ENCODE data around the gene HSDL1.

The HSDL1 gene

DNA sequence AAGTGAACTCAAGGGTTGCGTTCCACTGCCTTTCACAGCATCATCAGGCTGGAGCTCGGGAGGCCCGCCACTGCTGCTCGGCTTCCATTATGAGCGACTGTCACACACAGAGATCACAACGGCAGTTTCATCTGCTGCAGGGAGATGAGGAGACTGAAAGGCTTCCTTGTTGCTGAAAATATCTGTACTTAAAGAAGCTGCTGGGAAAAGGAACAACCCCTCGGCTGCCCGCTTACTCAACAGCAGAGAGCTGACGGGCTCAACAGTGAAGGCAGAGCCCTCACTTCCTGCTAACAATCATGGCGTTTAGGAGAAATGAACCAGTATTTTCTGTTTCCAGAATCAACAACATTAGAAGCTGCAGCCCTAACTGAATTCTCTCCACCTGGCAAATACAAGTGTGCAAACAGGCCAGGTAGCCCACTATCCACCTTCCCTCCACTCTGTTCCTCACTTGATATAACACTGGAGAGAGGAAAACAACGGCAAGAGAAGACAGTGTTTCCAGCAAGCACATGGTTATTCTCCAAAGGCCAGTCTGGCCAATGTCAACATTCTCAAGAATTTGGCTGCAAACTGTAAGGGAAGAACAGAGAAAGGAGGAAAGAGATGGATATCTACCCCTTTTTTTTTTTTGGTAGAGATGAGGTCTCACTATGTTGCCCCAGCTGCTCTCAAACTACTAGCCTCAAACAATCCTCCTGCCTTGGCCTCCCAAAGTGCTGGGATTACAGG lies 62.0 kb downstream of the HSDL1 start:
- no peak for TF ChIP-seq EZH2phosphoT487 (IDR thresholded peaks at IDR 0.05; ENCODE audit: low read depth)
- TF ChIP-seq, protein P1, sequence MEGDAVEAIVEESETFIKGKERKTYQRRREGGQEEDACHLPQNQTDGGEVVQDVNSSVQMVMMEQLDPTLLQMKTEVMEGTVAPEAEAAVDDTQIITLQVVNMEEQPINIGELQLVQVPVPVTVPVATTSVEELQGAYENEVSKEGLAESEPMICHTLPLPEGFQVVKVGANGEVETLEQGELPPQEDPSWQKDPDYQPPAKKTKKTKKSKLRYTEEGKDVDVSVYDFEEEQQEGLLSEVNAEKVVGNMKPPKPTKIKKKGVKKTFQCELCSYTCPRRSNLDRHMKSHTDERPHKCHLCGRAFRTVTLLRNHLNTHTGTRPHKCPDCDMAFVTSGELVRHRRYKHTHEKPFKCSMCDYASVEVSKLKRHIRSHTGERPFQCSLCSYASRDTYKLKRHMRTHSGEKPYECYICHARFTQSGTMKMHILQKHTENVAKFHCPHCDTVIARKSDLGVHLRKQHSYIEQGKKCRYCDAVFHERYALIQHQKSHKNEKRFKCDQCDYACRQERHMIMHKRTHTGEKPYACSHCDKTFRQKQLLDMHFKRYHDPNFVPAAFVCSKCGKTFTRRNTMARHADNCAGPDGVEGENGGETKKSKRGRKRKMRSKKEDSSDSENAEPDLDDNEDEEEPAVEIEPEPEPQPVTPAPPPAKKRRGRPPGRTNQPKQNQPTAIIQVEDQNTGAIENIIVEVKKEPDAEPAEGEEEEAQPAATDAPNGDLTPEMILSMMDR (IDR thresholded peaks at IDR 0.05; ENCODE audit: low read depth, low read length), result no peak
- H3K9ac ChIP-seq (ENCODE audit: low read length), result no peak overlapping the region
- peaks cover 51% of the 10 kb centered on the region for H3K36me3 ChIP-seq (replicated peaks; ENCODE audit: low read depth, low read length)
- H3K4me2 ChIP-seq (ENCODE audit: low read length), result no peak overlapping the region
- peaks cover 67% of the 10 kb centered on the region for H4K20me1 ChIP-seq (ENCODE audit: insufficient read depth, low read length)
- no peaks in the 10 kb centered on the region for H3K79me2 ChIP-seq (ENCODE audit: low read length)
- no peak overlapping the region for H2AFZ ChIP-seq (ENCODE audit: low read depth, low read length)
- H3K9me3 ChIP-seq (ENCODE audit: insufficient read depth, low read length), result no peaks in the 10 kb centered on the region
- peaks cover 12% of the 10 kb centered on the region for H3K27me3 ChIP-seq (ENCODE audit: low read depth, low read length)
- H3K27ac ChIP-seq (ENCODE audit: low read length), result no peak overlapping the region
- no peak overlapping the region for H3K4me3 ChIP-seq (ENCODE audit: low read length)
- peaks cover 31% of the 10 kb centered on the region for H3K4me1 ChIP-seq (ENCODE audit: low read length)

DNA sequence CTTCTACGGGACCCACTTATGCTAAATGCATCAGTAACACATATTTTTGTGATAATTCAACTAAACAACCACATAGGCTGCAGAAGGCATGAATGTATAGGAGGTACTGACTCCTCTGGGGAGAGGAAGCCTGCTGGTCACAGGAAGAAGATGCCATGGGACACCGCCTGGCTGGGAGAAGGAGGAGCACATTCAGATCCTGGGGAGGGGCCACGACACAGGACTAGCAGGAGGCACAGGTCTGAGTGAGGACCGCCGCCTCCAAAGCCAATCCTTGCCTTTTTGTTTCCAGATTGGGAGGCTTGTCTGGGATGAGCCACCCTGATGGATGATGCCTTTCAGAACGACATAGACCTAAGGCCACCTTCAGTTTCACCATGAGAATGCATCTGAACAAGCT lies 62.9 kb downstream of the HSDL1 start:
- peaks cover 22% of the 10 kb centered on the region for H3K4me1 ChIP-seq (ENCODE audit: low read length)
- TF ChIP-seq, protein P1 (IDR thresholded peaks at IDR 0.05; ENCODE audit: low read depth, low read length), result no peak
- no peak for TF ChIP-seq EZH2phosphoT487 (IDR thresholded peaks at IDR 0.05; ENCODE audit: low read depth)

DNA sequence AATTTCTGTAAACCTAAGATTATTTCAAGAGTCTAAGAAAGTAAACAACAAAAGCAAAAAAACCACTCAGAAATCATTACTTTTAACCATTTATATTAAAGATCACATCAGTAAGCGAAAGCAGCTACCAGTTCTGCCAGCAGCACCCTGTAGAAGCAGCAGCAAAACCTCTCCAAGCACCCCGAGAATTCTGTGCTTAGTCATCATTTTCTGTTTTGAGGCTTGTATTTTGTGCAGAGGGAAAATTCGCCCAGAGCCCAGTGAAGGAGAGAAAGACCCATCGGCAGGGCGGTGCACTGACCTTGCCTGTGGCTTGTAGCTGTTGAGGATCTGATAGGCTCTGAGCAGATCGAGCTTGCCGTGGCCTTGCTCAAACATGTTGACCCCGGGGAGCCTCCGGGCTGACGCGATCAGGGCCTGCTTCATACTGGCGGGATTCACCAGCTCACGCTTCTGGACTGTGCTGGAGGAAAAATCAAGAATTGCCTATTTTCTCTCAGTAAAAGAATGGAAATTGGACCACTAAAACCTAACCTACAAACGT lies 63.5 kb downstream of the HSDL1 start:
- Histone ChIP-seq H3K36me3 (replicated peaks; ENCODE audit: low read depth, low read length) (peaks cover 39% of the 10 kb centered on the region), H4K20me1 (ENCODE audit: insufficient read depth, low read length) (peaks cover 56% of the 10 kb centered on the region), H3K4me1 (ENCODE audit: low read length) (peaks cover 17% of the 10 kb centered on the region), H3K9ac (ENCODE audit: low read length) (no peak overlapping the region), H3K4me3 (ENCODE audit: low read length) (no peak overlapping the region), H2AFZ (ENCODE audit: low read depth, low read length) (no peak overlapping the region), H3K27ac (ENCODE audit: low read length) (no peak overlapping the region), H3K9me3 (ENCODE audit: insufficient read depth, low read length) (no peaks in the 10 kb centered on the region), H3K27me3 (ENCODE audit: low read depth, low read length) (0 out of 2 replicates have a peak, but pooled peaks cover under 1% of the 10 kb centered on the region), H3K79me2 (ENCODE audit: low read length) (no peaks in the 10 kb centered on the region), H3K4me2 (ENCODE audit: low read length) (no peak overlapping the region)
- TF ChIP-seq, protein P1 (IDR thresholded peaks at IDR 0.05; ENCODE audit: low read depth, low read length), result no peak
- TF ChIP-seq EZH2phosphoT487 (IDR thresholded peaks at IDR 0.05; ENCODE audit: low read depth), result no peak

More for the DNA sequence above, 62.9 kb downstream of the HSDL1 start:
- Histone ChIP-seq H3K27me3 (ENCODE audit: low read depth, low read length) (peaks cover 6% of the 10 kb centered on the region; the same call in 1 of the 2 replicates), H3K36me3 (replicated peaks; ENCODE audit: low read depth, low read length) (peaks cover 45% of the 10 kb centered on the region), H3K9ac (ENCODE audit: low read length) (no peak overlapping the region), H3K4me2 (ENCODE audit: low read length) (no peak overlapping the region), H3K27ac (ENCODE audit: low read length) (no peak overlapping the region), H3K79me2 (ENCODE audit: low read length) (no peaks in the 10 kb centered on the region), H2AFZ (ENCODE audit: low read depth, low read length) (no peak overlapping the region), H3K4me3 (ENCODE audit: low read length) (no peak overlapping the region), H3K9me3 (ENCODE audit: insufficient read depth, low read length) (no peaks in the 10 kb centered on the region), H4K20me1 (ENCODE audit: insufficient read depth, low read length) (peaks cover 62% of the 10 kb centered on the region)

DNA sequence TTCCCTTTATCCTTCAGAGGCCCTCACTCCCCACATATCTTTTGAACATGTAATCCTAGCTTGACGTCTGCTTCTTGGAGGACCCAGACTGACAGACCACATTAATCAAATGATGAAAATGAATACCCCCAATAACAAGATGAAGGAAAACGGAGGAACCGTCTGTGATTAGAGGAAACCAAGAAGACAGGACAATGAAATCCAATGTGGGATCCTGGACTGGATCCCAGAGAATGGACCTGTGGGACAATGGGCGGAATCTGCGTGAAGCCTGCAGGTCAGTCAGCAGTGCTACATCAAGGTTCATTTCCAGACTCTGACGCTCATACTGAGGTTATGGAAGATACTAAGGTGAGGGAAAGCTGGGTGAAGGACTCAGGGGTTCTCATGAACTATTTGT lies 64.2 kb downstream of the HSDL1 start:
- Histone ChIP-seq H3K9ac (ENCODE audit: low read length) (no peak overlapping the region), H3K79me2 (ENCODE audit: low read length) (no peaks in the 10 kb centered on the region), H3K4me2 (ENCODE audit: low read length) (no peak overlapping the region), H3K9me3 (ENCODE audit: insufficient read depth, low read length) (no peaks in the 10 kb centered on the region), H4K20me1 (ENCODE audit: insufficient read depth, low read length) (peaks cover 49% of the 10 kb centered on the region), H3K27ac (ENCODE audit: low read length) (no peak overlapping the region), H3K27me3 (ENCODE audit: low read depth, low read length) (no peaks in the 10 kb centered on the region), H3K36me3 (replicated peaks; ENCODE audit: low read depth, low read length) (peaks cover 34% of the 10 kb centered on the region), H3K4me1 (ENCODE audit: low read length) (peaks cover 9% of the 10 kb centered on the region), H3K4me3 (ENCODE audit: low read length) (no peak overlapping the region), H2AFZ (ENCODE audit: low read depth, low read length) (no peak overlapping the region)
- no peak for TF ChIP-seq EZH2phosphoT487 (IDR thresholded peaks at IDR 0.05; ENCODE audit: low read depth)
- TF ChIP-seq, protein P1 (IDR thresholded peaks at IDR 0.05; ENCODE audit: low read depth, low read length), result no peak
